ENCODE measurements around the gene PATE2.

PATE2 gene

GRCh38 chr11:125778728-125779127 lies at the start of gene PATE2:
Gene PATE2, minus strand, starts transcription at chr11:125778828. Its CDS starts 55 bp downstream, at chr11:125778773.
- no peaks in the 10 kb centered on the region for H3K27me3 ChIP-seq (ENCODE audit: control insufficient read depth, insufficient read depth, low read length)
- H3K4me1 ChIP-seq (ENCODE audit: control insufficient read depth, insufficient read depth, low read length) = no peaks in the 10 kb centered on the region
- no peak within 1 kb of the TSS for H3K9ac ChIP-seq (ENCODE audit: low read length)

GRCh38 chr11:125807909-125808308 lies 29.3 kb upstream of the PATE2 start:
- H3K4me1 ChIP-seq (ENCODE audit: control insufficient read depth, insufficient read depth, low read length) = no peaks in the 10 kb centered on the region
- no peak overlapping the region for H3K9ac ChIP-seq (ENCODE audit: low read length)
- H3K36me3 ChIP-seq (ENCODE audit: control insufficient read depth, insufficient read depth, low read length) = no peaks in the 10 kb centered on the region
- no peak overlapping the region for H3K4me3 ChIP-seq (ENCODE audit: low read length)
- no peaks in the 10 kb centered on the region for H3K9me3 ChIP-seq (ENCODE audit: control insufficient read depth, low read length)
- H3K27me3 ChIP-seq (ENCODE audit: control insufficient read depth, insufficient read depth, low read length) = no peaks in the 10 kb centered on the region

More at GRCh38 chr11:125778728-125779127, at the start of gene PATE2:
- no peaks in the 10 kb centered on the region for H3K9me3 ChIP-seq (ENCODE audit: control insufficient read depth, low read length)
- no peaks in the 10 kb centered on the region for H3K36me3 ChIP-seq (ENCODE audit: control insufficient read depth, insufficient read depth, low read length)
- H3K4me3 ChIP-seq (ENCODE audit: low read length) = no peak within 1 kb of the TSS

- no peaks in the 10 kb centered on the region for H3K27me3 ChIP-seq (ENCODE audit: control insufficient read depth, insufficient read depth, low read length)
- H3K4me1 ChIP-seq (ENCODE audit: control insufficient read depth, insufficient read depth, low read length) = no peaks in the 10 kb centered on the region
- H3K36me3 ChIP-seq (ENCODE audit: control insufficient read depth, insufficient read depth, low read length) = no peaks in the 10 kb centered on the region
- H3K9me3 ChIP-seq (ENCODE audit: control insufficient read depth, low read length) = no peaks in the 10 kb centered on the region
- H3K9ac ChIP-seq (ENCODE audit: low read length) = no peak overlapping the region
- no peak overlapping the region for H3K4me3 ChIP-seq (ENCODE audit: low read length)
These were observed 23.8 kb upstream of the PATE2 start for GRCh38 chr11:125802387-125802786.

GRCh38 chr11:125799808-125800207 lies 21.2 kb upstream of the PATE2 start:
- no peaks in the 10 kb centered on the region for H3K9me3 ChIP-seq (ENCODE audit: control insufficient read depth, low read length)
- H3K27me3 ChIP-seq (ENCODE audit: control insufficient read depth, insufficient read depth, low read length) = no peaks in the 10 kb centered on the region
- no peak overlapping the region for H3K9ac ChIP-seq (ENCODE audit: low read length)

DNA sequence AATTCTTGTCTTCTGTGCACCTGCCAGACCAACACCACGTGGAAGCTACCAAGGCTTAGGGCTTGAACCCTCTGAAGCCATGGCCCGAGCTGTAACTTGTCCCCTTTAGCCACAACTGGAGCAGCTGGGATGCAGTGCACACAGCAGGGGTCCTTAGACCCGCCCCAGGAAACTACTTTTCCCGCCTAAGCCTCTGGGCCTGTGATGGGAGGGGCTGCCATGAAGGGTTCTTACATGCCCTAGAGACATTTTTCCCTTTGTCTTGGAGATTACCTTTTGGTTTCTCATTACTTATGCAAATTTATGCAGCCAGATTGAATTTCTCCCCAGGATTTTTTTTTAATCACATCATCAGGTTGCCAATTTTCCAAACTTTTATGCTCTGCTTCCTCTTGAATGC lies 19.0 kb upstream of the PATE2 start:
- no peaks in the 10 kb centered on the region for H3K36me3 ChIP-seq (ENCODE audit: control insufficient read depth, insufficient read depth, low read length)
- H3K9ac ChIP-seq (ENCODE audit: low read length) = no peak overlapping the region
- H3K9me3 ChIP-seq (ENCODE audit: control insufficient read depth, low read length) = no peaks in the 10 kb centered on the region
- H3K4me1 ChIP-seq (ENCODE audit: control insufficient read depth, insufficient read depth, low read length) = no peaks in the 10 kb centered on the region
- H3K27me3 ChIP-seq (ENCODE audit: control insufficient read depth, insufficient read depth, low read length) = no peaks in the 10 kb centered on the region
- no peak overlapping the region for H3K4me3 ChIP-seq (ENCODE audit: low read length)

More at GRCh38 chr11:125799808-125800207, 21.2 kb upstream of the PATE2 start:
- no peaks in the 10 kb centered on the region for H3K36me3 ChIP-seq (ENCODE audit: control insufficient read depth, insufficient read depth, low read length)
- no peak overlapping the region for H3K4me3 ChIP-seq (ENCODE audit: low read length)
- no peaks in the 10 kb centered on the region for H3K4me1 ChIP-seq (ENCODE audit: control insufficient read depth, insufficient read depth, low read length)

DNA sequence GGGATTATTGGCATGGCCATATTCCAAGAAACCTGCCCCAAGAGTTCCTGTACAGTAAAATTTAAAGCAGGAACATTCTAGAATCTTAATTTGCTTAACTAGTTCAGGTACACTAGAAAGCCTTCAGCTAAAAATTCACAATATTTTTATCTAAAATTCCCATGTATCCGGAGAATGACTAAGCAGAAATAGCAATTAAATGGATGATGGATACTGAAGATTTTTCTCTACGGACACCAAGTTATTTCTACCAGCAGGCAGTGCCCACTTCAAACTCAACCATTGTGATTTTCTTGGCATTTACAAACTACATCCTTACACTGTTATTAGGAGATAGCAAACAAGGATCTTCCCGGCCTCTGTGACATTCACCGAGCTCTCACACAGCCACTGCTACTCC lies 12.2 kb upstream of the PATE2 start:
- Histone ChIP-seq H3K4me1 (ENCODE audit: control insufficient read depth, insufficient read depth, low read length) (no peaks in the 10 kb centered on the region), H3K9me3 (ENCODE audit: control insufficient read depth, low read length) (no peaks in the 10 kb centered on the region), H3K27me3 (ENCODE audit: control insufficient read depth, insufficient read depth, low read length) (no peaks in the 10 kb centered on the region), H3K4me3 (ENCODE audit: low read length) (no peak overlapping the region), H3K36me3 (ENCODE audit: control insufficient read depth, insufficient read depth, low read length) (no peaks in the 10 kb centered on the region), H3K9ac (ENCODE audit: low read length) (no peak overlapping the region)

- no peaks in the 10 kb centered on the region for H3K27me3 ChIP-seq (ENCODE audit: control insufficient read depth, insufficient read depth, low read length)
These were observed 9.2 kb upstream of the PATE2 start, which contains the start of gene PATE3 for GRCh38 chr11:125787827-125788226. Gene PATE3, plus strand, starts transcription at chr11:125788127. Its CDS starts 25 bp downstream, at chr11:125788152.

DNA sequence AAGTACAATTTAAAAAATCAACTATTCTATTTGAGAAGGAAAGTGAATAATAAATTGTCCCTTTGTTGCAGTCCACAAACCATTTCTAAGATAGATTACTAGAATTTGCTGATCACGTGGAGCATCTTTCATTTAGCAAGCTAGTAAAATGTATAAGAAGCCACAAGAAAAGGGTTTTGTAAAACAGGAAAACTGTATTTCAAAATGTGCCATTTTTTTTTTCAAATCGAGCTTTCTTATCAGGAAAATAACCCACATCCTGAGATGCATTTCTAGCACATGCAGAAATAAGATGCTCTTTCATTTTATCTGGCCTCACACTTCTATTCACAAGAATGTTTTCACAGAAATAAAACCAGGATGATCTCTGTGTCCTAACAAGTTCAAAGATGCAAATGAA lies 6.0 kb upstream of the PATE2 start:
- Histone ChIP-seq H3K4me1 (ENCODE audit: control insufficient read depth, insufficient read depth, low read length) (no peaks in the 10 kb centered on the region), H3K27me3 (ENCODE audit: control insufficient read depth, insufficient read depth, low read length) (no peaks in the 10 kb centered on the region), H3K9ac (ENCODE audit: low read length) (no peak overlapping the region), H3K4me3 (ENCODE audit: low read length) (no peak overlapping the region), H3K36me3 (ENCODE audit: control insufficient read depth, insufficient read depth, low read length) (no peaks in the 10 kb centered on the region), H3K9me3 (ENCODE audit: control insufficient read depth, low read length) (no peaks in the 10 kb centered on the region)

More at GRCh38 chr11:125787827-125788226, 9.2 kb upstream of the PATE2 start, which contains the start of gene PATE3:
- Histone ChIP-seq H3K36me3 (ENCODE audit: control insufficient read depth, insufficient read depth, low read length) (no peaks in the 10 kb centered on the region), H3K9ac (ENCODE audit: low read length) (no peak within 1 kb of the TSS), H3K4me3 (ENCODE audit: low read length) (no peak within 1 kb of the TSS), H3K9me3 (ENCODE audit: control insufficient read depth, low read length) (no peaks in the 10 kb centered on the region), H3K4me1 (ENCODE audit: control insufficient read depth, insufficient read depth, low read length) (no peaks in the 10 kb centered on the region)

DNA sequence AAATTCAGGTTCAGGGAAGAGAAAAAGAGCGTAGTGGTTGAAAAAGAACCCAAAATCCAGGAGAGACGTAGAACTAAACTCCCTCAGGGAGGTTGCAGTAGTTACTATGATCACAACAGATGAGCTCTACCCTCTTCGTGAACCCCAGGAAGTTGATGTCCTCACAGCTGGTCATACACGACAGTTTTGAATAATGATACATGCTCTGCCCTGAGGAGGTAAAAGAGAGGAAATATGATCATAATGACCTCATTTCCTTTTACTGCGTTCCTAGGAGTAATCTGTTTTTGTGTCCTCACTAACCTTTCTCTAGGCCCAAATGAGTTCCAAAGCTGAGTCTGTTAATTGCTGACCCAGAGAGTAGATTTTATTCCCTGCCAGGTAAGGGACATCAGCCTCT lies 1.3 kb downstream of the PATE2 start:
- Histone ChIP-seq H3K9ac (ENCODE audit: low read length) (no peak overlapping the region), H3K36me3 (ENCODE audit: control insufficient read depth, insufficient read depth, low read length) (no peaks in the 10 kb centered on the region), H3K4me1 (ENCODE audit: control insufficient read depth, insufficient read depth, low read length) (no peaks in the 10 kb centered on the region), H3K27me3 (ENCODE audit: control insufficient read depth, insufficient read depth, low read length) (no peaks in the 10 kb centered on the region), H3K9me3 (ENCODE audit: control insufficient read depth, low read length) (no peaks in the 10 kb centered on the region), H3K4me3 (ENCODE audit: low read length) (no peak overlapping the region)

DNA sequence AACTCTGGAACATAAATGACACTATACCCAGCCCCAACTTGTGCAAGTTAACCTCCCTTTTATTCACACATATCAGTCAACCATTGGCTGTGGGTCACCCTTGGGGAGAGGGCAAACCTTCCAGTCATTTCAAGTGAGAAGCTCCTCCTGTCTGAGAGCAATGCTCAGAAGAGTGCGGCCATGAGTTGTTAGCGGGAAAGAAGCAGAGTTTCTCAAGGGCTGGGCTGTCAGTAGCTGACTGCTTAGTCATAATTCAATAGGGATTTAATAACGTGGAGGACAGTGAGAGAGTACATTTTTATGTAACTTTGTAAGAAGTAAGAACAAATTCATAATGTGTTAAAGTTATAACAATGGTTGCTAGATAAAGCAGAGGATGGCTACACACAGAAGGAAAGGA lies 5.1 kb downstream of the PATE2 start:
- H3K36me3 ChIP-seq (ENCODE audit: control insufficient read depth, insufficient read depth, low read length) = no peaks in the 10 kb centered on the region

DNA sequence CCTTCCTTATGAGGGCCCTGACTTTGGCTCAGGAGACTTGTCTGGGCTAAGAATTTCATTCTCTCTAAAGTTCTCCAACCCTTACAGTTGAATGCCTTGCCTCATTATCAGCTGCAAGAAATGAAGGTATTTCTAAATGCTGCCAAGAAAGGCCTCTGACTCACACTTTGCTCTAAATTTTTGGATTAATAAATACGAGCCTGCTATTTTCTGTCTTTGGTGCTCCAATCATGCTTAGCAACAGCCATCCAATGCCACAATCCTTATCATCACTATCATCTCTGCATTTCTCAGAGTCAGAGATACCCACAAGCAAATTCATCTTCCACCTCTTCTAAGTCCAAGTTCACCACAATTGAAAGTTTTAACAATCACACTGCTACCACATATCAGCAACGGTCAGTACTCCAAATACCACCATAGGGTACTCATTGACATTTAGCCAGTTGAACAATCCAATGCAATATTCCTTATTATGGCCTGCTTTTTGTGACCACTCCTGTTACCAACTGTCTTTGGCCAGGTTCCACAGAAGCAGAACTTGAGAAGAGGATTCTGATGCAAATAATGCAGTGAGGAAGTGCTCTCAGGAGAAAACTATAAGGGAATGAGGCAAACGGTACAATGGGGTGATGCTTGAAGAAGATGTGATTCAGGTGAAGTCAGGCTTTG lies 5.7 kb downstream of the PATE2 start:
- Histone ChIP-seq H3K27me3 (ENCODE audit: control insufficient read depth, insufficient read depth, low read length) (no peaks in the 10 kb centered on the region), H3K4me3 (ENCODE audit: low read length) (no peak overlapping the region), H3K4me1 (ENCODE audit: control insufficient read depth, insufficient read depth, low read length) (no peaks in the 10 kb centered on the region), H3K9me3 (ENCODE audit: control insufficient read depth, low read length) (no peaks in the 10 kb centered on the region), H3K36me3 (ENCODE audit: control insufficient read depth, insufficient read depth, low read length) (no peaks in the 10 kb centered on the region), H3K9ac (ENCODE audit: low read length) (no peak overlapping the region)

More for the DNA sequence above, 5.1 kb downstream of the PATE2 start:
- no peaks in the 10 kb centered on the region for H3K9me3 ChIP-seq (ENCODE audit: control insufficient read depth, low read length)
- H3K27me3 ChIP-seq (ENCODE audit: control insufficient read depth, insufficient read depth, low read length) = no peaks in the 10 kb centered on the region
- H3K9ac ChIP-seq (ENCODE audit: low read length) = no peak overlapping the region
- no peak overlapping the region for H3K4me3 ChIP-seq (ENCODE audit: low read length)
- H3K4me1 ChIP-seq (ENCODE audit: control insufficient read depth, insufficient read depth, low read length) = no peaks in the 10 kb centered on the region

- Histone ChIP-seq H3K9ac (ENCODE audit: low read length) (no peak overlapping the region), H3K4me1 (ENCODE audit: control insufficient read depth, insufficient read depth, low read length) (no peaks in the 10 kb centered on the region), H3K36me3 (ENCODE audit: control insufficient read depth, insufficient read depth, low read length) (no peaks in the 10 kb centered on the region), H3K9me3 (ENCODE audit: control insufficient read depth, low read length) (no peaks in the 10 kb centered on the region), H3K4me3 (ENCODE audit: low read length) (no peak overlapping the region), H3K27me3 (ENCODE audit: control insufficient read depth, insufficient read depth, low read length) (no peaks in the 10 kb centered on the region)
These were observed 8.0 kb downstream of the PATE2 start for GRCh38 chr11:125770583-125770982.

Data from mucosa of stomach (tissue), 1 donor.